IMR-90 (cell line): ENCODE measurements around the gene SLC26A1. TPM values are rescaled to one million over a fixed set of nuclear protein-coding genes. Genes with fewer than 3 reads are reported as not detected.

Source experiments
- ATAC-seq: fragments of 200-7000 bp; cut with Tn5 transposase; 2 replicates; pipeline ENCODE4 v1.9.1; 2020; ENCODE audit warnings: low read depth, mild to moderate bottlenecking, moderate library complexity
- BruUV-seq: library from RNA; stranded (reverse); fragments of 400-500 nt; replicated peaks from 2 replicates; lab custom pipeline; 2021; lab: Mats Ljungman, UMichigan
- CTCF ChIA-PET: fragments of 300-600 bp; formaldehyde crosslinking; extraction: SDS; loops from one replicate; lab custom pipeline; 2021; ENCODE audit warnings: antibody characterized with exemption; lab: Yijun Ruan, JAX
- POLR2A ChIA-PET: fragments of 300-600 bp; sonication (Branson Sonifier 250); formaldehyde crosslinking; loops from one replicate; lab custom pipeline; 2022; ENCODE audit warnings: antibody characterized with exemption; ENCODE audit not compliant: unreplicated experiment; lab: Charles Lee
- DNase-seq: peaks from one replicate; pipeline ENCODE4 v3.0.0; 2013
- H2AFZ ChIP-seq: replicated peaks from 2 replicates; pipeline ENCODE3; 2013; ENCODE audit warnings: low read length, mild to moderate bottlenecking; ENCODE audit not compliant: poor library complexity
- H2AK5ac ChIP-seq: 2 replicates; pipeline ENCODE4 v1.6.1; 2013; ENCODE audit warnings: low read depth, low read length, inconsistent platforms
- H2AK9ac ChIP-seq: replicated peaks from 2 replicates; pipeline ENCODE3; 2013; ENCODE audit warnings: mild to moderate bottlenecking, low read depth, low read length, moderate library complexity; ENCODE audit not compliant: poor library complexity
- H2BK120ac ChIP-seq: 2 replicates; pipeline ENCODE4 v1.6.1; 2013; ENCODE audit warnings: low read depth, low read length, inconsistent platforms
- H2BK15ac ChIP-seq: 3 replicates; pipeline ENCODE4 v1.6.1; 2013; ENCODE audit warnings: low read depth, low read length, inconsistent platforms
- H2BK20ac ChIP-seq: 2 replicates; pipeline ENCODE4 v1.6.1; 2013; ENCODE audit warnings: low read depth, mild to moderate bottlenecking, inconsistent platforms, low read length, moderate library complexity
- H2BK5ac ChIP-seq: 2 replicates; pipeline ENCODE4 v1.6.1; 2013; ENCODE audit warnings: mild to moderate bottlenecking, low read depth, low read length, inconsistent platforms; ENCODE audit not compliant: poor library complexity, severe bottlenecking
- H3K14ac ChIP-seq: replicated peaks from 2 replicates; pipeline ENCODE4 v1.6.1; 2013; ENCODE audit warnings: low read depth, low read length, inconsistent platforms
- H3K18ac ChIP-seq: 2 replicates; pipeline ENCODE4 v1.6.1; 2013; ENCODE audit warnings: low read depth, low read length, control low read depth
- H3K23ac ChIP-seq: 2 replicates; pipeline ENCODE4 v1.6.1; 2013; ENCODE audit warnings: low read depth, low read length, inconsistent platforms
- H3K27ac ChIP-seq: 2 replicates; pipeline ENCODE4 v1.5.1; 2013; ENCODE audit warnings: mild to moderate bottlenecking, control low read depth, low read length; ENCODE audit not compliant: insufficient read depth
- H3K27me3 ChIP-seq: 2 replicates; pipeline ENCODE4 v1.6.1; 2013; ENCODE audit warnings: low read length; ENCODE audit not compliant: control insufficient read depth, insufficient read depth
- H3K36me3 ChIP-seq: 2 replicates; pipeline ENCODE4 v1.6.1; 2013; ENCODE audit warnings: low read length, mixed read lengths; ENCODE audit not compliant: control insufficient read depth, insufficient read depth
- H3K4ac ChIP-seq: 2 replicates; pipeline ENCODE4 v1.6.1; 2013; ENCODE audit warnings: low read depth, low read length, inconsistent platforms
- H3K4me1 ChIP-seq: 2 replicates; pipeline ENCODE4 v1.6.1; 2013; ENCODE audit warnings: low read length, mixed read lengths; ENCODE audit not compliant: control insufficient read depth, insufficient read depth
- H3K4me2 ChIP-seq: 2 replicates; pipeline ENCODE4 v1.6.1; 2013; ENCODE audit warnings: low read depth, mild to moderate bottlenecking, control low read depth, low read length, moderate library complexity
- H3K4me3 ChIP-seq: 2 replicates; pipeline ENCODE4 v1.5.1; 2013; ENCODE audit warnings: low read depth, mild to moderate bottlenecking, control low read depth, low read length, moderate library complexity; ENCODE audit not compliant: insufficient read depth
- H3K56ac ChIP-seq: 2 replicates; pipeline ENCODE4 v1.6.1; 2013; ENCODE audit warnings: low read length, inconsistent platforms; ENCODE audit not compliant: insufficient read depth; ENCODE audit errors: extremely low read depth
- H3K79me1 ChIP-seq, 2 experiments: 2 replicates each; pipeline ENCODE4 v1.6.1; 2013; ENCODE audit warnings: low read length in 2 of 2, inconsistent platforms in 1 of 2, low read depth in 1 of 2
- H3K9ac ChIP-seq: 2 replicates; pipeline ENCODE4 v1.6.1; 2013; ENCODE audit warnings: low read depth, low read length, control low read depth
- H3K9me1 ChIP-seq: 2 replicates; pipeline ENCODE4 v1.6.1; 2013; ENCODE audit warnings: low read length, inconsistent platforms; ENCODE audit not compliant: insufficient read depth
- H3K9me3 ChIP-seq: 2 replicates; pipeline ENCODE4 v1.6.1; 2013; ENCODE audit warnings: low read length; ENCODE audit not compliant: control insufficient read depth, insufficient read depth
- H4K20me1 ChIP-seq: 2 replicates; pipeline ENCODE4 v1.6.1; 2013; ENCODE audit warnings: low read length, inconsistent platforms; ENCODE audit not compliant: insufficient read depth
- H4K5ac ChIP-seq: 2 replicates; pipeline ENCODE4 v1.6.1; 2013; ENCODE audit warnings: mild to moderate bottlenecking, low read depth, low read length, control low read depth
- H4K8ac ChIP-seq, 2 experiments: 2 replicates each; pipeline ENCODE4 v1.6.1; 2013; ENCODE audit warnings: low read depth in 2 of 2, low read length in 2 of 2, control low read depth in 1 of 2, inconsistent platforms in 1 of 2
- H4K91ac ChIP-seq: 2 replicates; pipeline ENCODE4 v1.6.1; 2013; ENCODE audit warnings: low read depth, low read length, inconsistent platforms; ENCODE audit not compliant: insufficient read depth
- FOS ChIP-seq: fragments of 150-350 bp; IDR thresholded peaks from 2 replicates; pipeline ENCODE4 v1.6.1; 2016; ENCODE audit warnings: low read depth, low read length
- SMC3 ChIP-seq: fragments of 150-350 bp; IDR thresholded peaks from 2 replicates; pipeline ENCODE4 v1.6.1; 2016; ENCODE audit warnings: low read depth, mild to moderate bottlenecking, antibody characterized with exemption, low read length, moderate library complexity
- WGBS, 2 experiments: methylation state at CpG; one replicate each; pipeline versions ENCODE4 v1.1.5 to v1.1.7; 2013; ENCODE audit warnings: missing lambda C conversion rate in 2 of 2; ENCODE audit not compliant: insufficient read length in 1 of 2; ENCODE audit errors: extremely low coverage in 2 of 2; 5-methylcytosine and 5-hydroxymethylcytosine counted together
- dilution Hi-C: fragments of 300-500 bp; cut with HindIII; formaldehyde crosslinking; loops from one replicate; pipeline ENCODE4 v1.14.3; 2018; ENCODE audit warnings: low sequenced_read_pairs; ENCODE audit not compliant: unreplicated experiment
- in situ Hi-C: fragments of 300-500 bp; cut with MboI; formaldehyde crosslinking; loops from 3 replicates; pipeline ENCODE4 v1.14.3; 2019; ENCODE audit warnings: low sequenced_read_pairs, inconsistent platforms, mixed read lengths
- intact Hi-C: fragments of 100-400 bp; cut with micrococcal nuclease; formaldehyde crosslinking; loops from 2 replicates; pipeline ENCODE4 v1.10.0; 2022
- polyA plus RNA-seq, 3 experiments: library from polyadenylated mRNA; depleted of rRNA; stranded (reverse); fragments of >200 nt; gene quantifications; 2 replicates each; pipeline ENCODE4 v1.2.3, GENCODE V29; 2012; ENCODE audit warnings: low replicate concordance in 1 of 3
- total RNA-seq: library from RNA; depleted of rRNA; stranded (reverse); fragments of >200 nt; gene quantifications from 2 replicates; pipeline ENCODE4 v1.2.3, GENCODE V29; 2012

SLC26A1 gene
- total and polyA plus RNA-seq, 2 of the 4 experiments (the other 2 are of a cell fraction): 0.09 TPM; not detected in 1

GRCh38 chr4:1030031-1030430 lies 36.8 kb upstream of the SLC26A1 start:
- TF ChIP-seq SMC3 (no peak), FOS (no peak)
- H3K18ac ChIP-seq: no peak overlapping the region
- intact Hi-C loops: no loop called here
- ATAC-seq (no peak), DNase-seq (no peak)
- no peak overlapping the region for H4K8ac ChIP-seq
- H2BK20ac ChIP-seq: no peak overlapping the region
- dilution Hi-C loops: no loop called here
- no peak overlapping the region for H4K5ac ChIP-seq
- BruUV-seq: no TSS peak
- H2AK9ac ChIP-seq: no peak overlapping the region
- in situ Hi-C loops: no loop called here
- no peak overlapping the region for H2BK5ac ChIP-seq
- no peaks in the 10 kb centered on the region for H3K27me3 ChIP-seq
- H3K9ac ChIP-seq: no peak overlapping the region
- H3K4me2 ChIP-seq: no peak overlapping the region
- H3K56ac ChIP-seq: no peak overlapping the region
- H3K23ac ChIP-seq: no peak overlapping the region
- no peak overlapping the region for H2BK15ac ChIP-seq
- H3K36me3 ChIP-seq: peaks cover 11% of the 10 kb centered on the region
- H3K9me3 ChIP-seq: no peaks in the 10 kb centered on the region
- H2AFZ ChIP-seq: no peak overlapping the region
- H4K20me1 ChIP-seq: peaks cover 9% of the 10 kb centered on the region; the same call in 1 of the 2 replicates
- no peaks in the 10 kb centered on the region for H3K79me1 ChIP-seq
- ChIA-PET POLR2A (no interaction called here), CTCF (no interaction called here)
- no CpG with 5 or more reads among the region's 12 CpGs for WGBS, 2 experiments
- H3K27ac ChIP-seq: no peak overlapping the region
- no peak overlapping the region; the same call in 1 of the 2 replicates for H2AK5ac ChIP-seq
- peaks cover 15% of the 10 kb centered on the region for H3K9me1 ChIP-seq
- no peak overlapping the region for H3K14ac ChIP-seq
- H4K91ac ChIP-seq: no peak overlapping the region
- peaks cover 13% of the 10 kb centered on the region for H3K4me1 ChIP-seq
- no peak overlapping the region for H3K4me3 ChIP-seq
- no peak overlapping the region for H3K4ac ChIP-seq
- H2BK120ac ChIP-seq: no peak overlapping the region
